Fibroblast of peridontal ligament (primary cell): ENCODE data around the gene OTUD1.

Experiments
- DNase-seq: peaks from one replicate; pipeline ENCODE4 v3.0.0-alpha.2; 2010; ENCODE audit errors: extremely low read depth

The OTUD1 gene

GRCh38 chr10:23467548-23467947, 28.7 kb downstream of the OTUD1 start:
- DNase-seq = no peak

DNA sequence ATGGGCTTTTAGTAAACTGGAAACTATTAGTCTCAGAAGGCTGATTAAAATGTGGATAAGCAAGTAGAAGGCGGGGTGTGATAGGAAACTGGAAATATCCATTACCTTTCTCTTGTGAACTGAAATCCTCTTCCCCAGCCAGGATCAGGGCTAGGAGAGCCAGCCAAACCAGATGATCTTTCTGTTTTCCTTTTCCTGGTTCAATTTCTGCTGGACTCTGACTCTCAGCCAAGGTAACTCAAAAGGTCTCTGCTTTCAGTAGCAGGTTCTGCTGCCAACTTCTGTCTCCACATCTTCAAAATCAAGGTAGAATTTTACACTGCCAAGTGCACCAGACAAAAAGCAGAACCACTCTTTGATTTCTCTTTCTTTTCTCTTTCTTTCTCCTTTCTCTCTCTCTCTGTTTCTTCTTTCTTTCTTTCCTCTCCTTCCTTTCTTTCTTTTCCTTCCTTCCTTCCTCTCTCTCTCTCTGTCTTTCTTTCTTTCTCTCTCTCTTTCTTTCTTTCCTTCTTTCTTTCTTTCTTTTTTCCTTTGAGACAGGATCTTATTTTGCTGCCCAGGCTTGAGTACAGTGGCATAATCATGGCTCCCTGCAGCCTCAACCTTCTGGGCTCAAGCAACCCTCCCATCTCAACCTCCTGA, 30.8 kb downstream of the OTUD1 start:
- no peak for DNase-seq

DNA sequence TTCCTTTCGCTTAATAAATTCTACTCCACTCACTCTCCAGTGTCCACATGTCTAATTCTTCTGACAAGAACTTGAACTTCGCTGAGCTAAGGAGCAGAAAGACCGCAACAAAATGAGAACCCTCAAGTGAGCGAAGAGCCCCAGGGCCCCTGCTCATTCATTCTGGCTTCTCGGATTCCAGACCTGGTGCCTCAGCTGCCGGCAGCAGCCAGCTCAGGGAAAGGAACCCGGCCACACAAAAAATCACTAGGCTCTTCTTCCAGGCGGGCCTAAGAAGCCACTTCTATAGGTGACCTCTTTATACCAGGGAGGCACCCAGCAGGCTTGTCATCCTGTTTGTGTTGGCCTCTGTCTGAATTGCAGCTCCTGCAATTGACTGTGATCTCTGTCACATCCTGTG, 33.3 kb downstream of the OTUD1 start:
- DNase-seq = no peak

- no peak for DNase-seq
Measured at GRCh38 chr10:23474081-23474480, 35.2 kb downstream of the OTUD1 start.

DNA sequence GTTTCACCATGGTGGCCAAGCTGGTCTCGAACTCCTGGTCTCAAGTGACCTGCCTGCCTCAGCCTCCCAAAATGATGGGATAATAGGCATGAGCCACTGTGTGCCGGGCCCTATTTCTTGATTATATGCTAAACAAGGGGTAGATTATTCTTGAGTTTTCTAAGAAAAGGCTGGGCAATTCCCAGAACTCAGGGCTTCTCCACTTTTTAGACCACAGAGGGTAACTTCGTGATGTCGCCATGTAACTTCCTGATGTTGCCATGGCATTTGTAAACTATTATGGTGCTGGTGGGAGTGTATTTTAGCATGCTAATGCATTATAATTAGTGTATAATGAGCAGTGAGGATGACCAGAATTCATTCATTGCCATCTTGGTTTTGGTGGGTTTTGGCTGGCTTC, 35.8 kb downstream of the OTUD1 start:
- DNase-seq = no peak

DNA sequence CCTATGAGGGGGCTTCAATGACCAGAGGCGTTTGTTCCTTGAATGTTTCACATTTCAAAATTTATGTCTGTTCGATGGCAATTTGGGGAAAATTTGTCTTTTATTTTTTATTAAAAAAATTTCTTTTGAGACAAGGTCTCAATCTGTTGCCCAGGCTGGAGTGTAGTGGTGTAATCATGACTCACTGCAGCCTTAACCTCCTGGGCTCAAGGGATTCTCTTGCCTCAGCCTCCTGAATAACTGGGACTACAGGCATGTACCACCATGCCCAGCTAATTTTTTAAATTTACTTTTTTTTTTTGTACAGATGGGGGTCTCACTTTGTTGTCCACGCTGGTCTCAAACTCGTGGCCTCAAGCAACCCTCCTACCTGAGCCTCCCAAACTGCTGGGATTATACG, 39.7 kb downstream of the OTUD1 start:
- DNase-seq = no peak

DNA sequence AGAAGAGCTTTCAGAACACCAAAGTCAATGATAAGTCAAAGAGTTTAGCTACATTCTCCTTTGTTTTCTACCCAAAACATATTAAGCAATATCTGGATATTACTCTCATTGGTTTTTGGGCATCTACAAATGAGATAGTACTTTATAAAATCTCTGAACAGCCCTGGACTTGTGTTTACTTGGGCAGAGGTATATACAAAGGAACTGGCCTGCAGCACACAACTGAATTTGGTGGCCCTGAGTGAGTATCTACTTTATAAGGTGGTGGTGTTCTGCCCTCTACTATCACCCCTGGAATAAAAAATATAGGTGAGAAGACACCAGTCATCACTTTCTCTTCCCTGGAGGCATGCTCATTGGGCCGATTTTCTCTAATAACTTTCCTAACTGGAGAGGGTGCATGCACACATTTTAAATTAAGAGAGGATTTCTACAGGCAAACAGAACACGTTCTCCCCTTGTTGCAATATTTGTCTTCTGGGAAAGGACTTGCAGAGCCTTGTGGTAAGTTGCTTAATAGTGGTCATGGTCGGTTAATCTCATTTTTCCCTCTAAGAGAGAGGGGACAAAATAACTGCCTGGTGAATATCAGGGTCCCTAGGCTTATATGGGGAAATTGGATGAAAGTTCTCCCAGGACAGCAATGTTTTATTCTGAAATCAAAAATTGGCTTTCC, 41.1 kb downstream of the OTUD1 start:
- DNase-seq = no peak

DNA sequence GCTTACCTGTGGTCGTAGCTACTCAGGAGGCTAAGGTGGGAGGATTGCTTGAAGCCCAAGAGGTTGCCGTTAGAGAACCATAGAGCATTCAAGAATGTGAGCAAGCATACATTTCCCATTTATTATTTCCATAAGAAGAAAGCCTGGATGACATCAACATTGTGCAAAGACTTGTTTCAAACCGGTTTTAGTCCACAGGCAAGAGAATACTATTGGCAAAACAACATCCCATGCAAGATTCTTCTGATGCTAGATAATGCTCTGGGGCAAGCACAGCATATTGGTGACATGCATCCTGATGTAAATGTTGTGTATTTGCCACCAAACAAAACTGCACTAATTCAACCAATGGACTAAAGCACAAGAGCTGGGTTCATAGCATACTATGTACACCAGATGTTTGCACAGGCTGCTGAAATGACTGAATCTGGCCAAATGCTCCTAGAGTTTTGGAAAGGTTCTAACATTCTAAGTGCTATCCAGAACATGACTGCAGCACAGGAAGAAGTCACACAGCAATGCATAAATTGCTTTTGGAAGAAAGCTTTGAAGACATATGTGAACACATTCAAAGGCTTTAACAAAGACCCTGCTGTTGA, 42.6 kb downstream of the OTUD1 start:
- no peak for DNase-seq

DNA sequence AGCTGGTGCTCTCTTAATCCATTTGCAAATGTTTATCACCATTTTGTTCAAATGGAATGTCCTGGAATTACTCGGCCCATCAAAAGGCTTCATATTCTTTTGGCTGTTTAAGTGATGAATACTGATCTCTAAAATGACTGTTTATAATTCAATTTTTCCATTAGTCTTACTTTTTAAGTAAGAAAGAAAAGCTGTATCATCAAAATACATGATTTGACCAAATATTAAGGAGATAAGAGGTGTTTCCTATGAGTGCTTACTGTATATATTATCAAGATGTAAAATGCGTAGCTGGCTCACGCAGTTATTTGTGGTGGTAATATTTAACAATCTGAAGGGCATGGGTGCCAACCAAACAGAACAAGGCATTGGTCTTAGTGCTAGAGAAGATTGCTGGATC, 51.2 kb downstream of the OTUD1 start:
- no peak for DNase-seq
